ENCODE data around the gene SLC25A21.

The SLC25A21 gene

DNA sequence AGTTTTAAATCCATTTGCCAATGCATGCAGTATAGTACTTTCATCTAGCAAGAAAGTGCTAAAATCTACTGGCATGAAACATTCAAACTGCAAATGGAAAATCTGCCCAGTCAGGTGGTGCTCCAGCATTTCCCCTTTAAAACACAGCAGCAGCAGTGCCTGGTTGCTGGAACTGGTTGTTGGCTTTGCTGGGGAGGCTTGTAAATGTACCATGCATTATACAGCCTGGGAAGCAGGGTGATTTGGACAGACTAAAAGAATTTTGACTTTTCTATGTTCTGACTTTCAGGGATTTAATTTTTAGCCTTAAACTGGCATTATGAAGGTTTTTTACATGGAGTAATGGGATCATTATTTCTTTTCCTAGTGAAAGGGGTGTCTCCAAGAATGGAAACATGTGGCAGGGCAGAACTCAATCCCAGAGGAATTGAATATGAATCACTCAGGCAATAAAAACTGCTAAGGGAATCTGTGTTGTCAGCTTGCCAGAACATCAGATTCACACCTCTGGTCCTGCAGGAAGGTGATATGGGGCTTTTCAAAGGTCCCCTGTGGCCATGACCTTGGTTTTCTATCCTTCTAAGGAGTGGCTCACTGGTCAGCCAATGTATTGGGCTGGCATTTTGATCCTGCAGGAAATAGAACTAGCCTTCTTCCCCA is 519.7 kb downstream of the SLC25A21 start:
- no peak for DNase-seq (ENCODE audit: low read depth in 2 of 2)

DNA sequence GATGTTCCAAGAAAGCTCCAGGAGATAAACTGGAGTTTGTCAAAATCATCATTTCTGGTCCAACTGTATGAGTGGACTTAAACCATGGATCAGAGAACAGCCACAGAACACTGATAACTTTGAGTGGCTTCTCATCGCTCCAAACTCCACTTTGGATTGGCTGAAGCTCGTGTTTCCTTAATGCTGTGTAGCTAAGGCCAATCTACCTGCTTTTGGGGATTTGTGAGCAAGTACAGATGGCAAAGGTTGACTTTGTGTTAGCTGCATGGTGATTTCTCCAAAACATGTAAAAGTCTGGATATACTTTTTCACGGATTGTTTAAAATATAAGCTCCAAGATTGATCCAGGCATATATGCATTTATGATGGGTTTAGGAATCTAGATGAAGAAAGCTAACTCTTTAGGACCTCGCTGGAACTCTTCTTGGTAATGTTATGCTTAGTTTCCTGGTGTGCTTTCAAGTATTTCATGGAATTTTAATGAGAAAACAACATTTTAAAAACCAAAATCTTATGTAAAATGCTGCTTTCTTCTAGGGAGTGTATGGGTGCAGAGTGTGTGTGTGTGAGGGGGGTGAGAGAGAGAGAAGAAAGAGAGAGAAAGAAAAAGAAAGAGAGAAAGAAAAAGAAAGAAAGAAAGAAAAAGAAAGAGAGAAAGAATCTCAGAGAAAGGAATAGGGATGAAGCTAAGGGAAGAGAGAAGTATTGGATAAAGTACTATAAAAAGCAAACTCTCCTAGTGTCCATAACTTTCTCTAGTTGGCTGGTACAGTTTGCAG is 522.3 kb downstream of the SLC25A21 start:
- DNase-seq (ENCODE audit: low read depth in 2 of 2): no peak

DNA sequence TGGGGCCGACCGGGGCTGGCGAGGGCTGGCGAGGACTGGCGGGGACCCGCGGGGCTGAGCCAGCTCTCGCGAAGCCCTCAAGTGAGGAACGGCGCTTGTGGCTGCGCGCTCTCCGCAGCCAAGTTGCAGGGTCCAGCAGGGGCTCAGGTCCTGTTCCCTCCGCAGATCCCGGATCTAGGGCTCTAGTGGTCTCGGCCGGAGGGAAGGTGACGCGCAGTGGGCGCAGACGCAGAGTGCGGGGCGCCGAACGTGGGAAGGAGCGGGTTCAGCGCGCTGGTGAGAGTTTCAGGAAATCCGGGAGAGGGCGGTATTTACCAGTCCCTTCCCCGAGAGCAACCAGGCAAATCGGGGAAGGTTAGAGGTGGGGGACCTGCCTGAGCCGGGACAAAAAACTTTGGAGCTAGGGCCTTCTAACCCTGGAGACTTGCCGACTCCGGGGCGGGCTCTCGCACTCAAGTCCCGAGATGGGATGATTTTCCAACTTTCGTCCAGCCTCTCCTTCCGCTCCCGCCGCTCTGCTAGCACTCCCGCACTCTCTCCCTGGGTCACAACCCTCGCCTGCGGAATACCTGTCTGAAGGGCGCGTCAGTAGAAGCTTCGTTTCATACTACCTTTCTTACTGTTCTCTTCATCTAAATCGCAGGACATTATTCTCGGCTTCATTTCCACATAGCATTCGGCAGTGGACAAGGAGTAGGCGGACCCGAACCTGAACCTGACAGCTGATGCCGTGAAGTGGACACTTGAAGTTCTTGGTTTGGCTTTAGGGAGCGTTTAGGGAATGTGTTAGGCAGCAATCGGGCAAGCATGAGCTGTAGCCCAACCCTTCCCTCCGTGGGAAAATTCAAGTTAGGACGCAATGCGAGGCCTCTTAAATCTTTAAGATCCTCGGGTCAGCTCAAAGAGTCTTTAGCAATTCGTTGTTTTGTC is 524.3 kb downstream of the SLC25A21 start:
- no peak for DNase-seq (ENCODE audit: low read depth in 2 of 2)

DNA sequence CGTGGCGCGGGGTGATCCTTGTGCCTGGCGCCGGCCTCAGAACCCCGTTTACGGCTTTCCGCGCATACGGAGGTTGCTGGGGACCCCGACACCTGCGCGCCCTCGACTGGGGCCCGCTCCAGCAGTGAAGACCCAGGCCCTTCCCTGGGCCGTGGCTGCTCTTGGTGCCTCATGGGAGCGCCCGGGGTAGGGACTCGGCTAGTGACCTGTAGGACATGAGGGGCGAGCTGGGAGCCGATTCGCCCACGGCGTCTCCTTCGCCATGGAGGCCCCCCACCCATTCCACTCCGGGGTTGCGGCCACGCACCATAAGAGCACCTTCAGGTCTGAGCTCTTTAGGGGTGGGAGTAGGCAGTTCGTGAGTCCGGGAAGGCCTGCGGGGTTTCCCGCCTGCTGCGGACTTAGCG is 525.0 kb downstream of the SLC25A21 start:
- DNase-seq (ENCODE audit: low read depth in 2 of 2): no peak

DNA sequence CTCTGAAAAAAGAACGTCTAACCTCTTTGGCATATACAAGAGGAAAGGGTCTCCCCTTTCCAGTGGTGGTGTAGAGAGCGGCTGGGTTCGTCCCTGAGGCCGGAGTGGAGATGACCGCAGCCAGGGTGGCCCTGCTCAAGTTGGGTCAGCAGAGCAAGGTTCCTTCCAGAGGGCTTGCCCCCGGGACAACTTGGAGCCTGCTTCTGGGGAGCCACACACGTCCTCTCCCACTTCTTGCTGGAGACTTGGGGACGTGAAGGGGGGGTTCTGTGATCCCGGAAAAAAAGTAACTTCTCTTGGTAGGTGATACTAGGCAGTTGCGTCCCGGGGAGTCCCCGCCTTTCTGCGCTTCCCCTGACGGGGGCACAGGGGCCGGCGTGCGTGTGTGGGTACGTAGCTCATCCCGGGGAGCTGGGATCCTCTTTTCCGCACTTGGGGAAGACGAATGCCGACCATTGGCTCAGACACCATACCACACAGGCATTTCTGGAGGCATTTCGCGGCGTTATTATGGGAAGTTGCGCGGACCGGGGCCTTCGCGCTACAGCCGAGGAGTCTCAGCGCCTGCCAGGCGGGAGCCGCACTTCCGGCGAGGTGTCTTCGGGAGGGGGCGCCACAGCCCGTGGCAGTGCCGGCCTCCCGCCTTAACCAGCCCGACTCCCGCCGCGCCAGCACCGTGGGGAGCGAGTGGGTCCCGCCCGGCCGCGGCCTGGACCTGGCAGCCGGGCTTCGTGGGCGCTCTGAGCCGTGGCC is 525.6 kb downstream of the SLC25A21 start:
- DNase-seq (ENCODE audit: low read depth in 2 of 2): no peak

DNA sequence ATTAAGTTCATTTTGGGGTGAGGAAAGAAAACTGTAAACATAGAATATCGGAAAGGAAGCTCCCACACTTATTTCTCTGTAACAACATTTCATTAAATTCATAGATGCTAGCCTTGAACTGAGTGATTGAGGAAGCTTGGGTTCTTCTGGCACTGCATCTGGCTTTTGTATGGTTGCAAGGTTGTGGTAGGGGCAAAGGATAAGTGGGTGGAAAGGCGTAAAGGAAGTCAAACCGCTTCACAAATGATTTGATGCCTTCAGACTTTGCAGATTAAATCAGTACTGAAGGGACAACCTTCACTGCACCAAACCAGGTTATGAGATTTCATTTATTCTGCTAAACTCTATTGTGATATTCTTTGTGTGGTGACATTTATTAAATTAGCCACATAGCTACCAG is 538.8 kb downstream of the SLC25A21 start:
- no peak for DNase-seq (ENCODE audit: low read depth in 2 of 2)

Measured in stimulated activated CD8-positive, alpha-beta memory T cell treated with anti-CD3 and anti-CD28 coated beads, Interleukin-15, amount 100 ng/mL, for 4 hours (primary cell).